GM12892 (cell line): Measurements from ENCODE around the gene NRXN3.

ENCODE experiments used
- POLR2A ChIP-seq: IDR thresholded peaks from 2 replicates; pipeline ENCODE4 v1.6.1; 2011; ENCODE audit warnings: low read depth, low read length, control low read depth
- POLR2AphosphoS5 ChIP-seq: IDR thresholded peaks from 2 replicates; pipeline ENCODE4 v1.6.1; 2011; ENCODE audit warnings: low read depth, low read length, control low read depth
- TAF1 ChIP-seq: IDR thresholded peaks from 2 replicates; pipeline ENCODE4 v1.6.1; 2011; ENCODE audit warnings: low read depth, mild to moderate bottlenecking, control low read depth, low read length, borderline replicate concordance

DNA sequence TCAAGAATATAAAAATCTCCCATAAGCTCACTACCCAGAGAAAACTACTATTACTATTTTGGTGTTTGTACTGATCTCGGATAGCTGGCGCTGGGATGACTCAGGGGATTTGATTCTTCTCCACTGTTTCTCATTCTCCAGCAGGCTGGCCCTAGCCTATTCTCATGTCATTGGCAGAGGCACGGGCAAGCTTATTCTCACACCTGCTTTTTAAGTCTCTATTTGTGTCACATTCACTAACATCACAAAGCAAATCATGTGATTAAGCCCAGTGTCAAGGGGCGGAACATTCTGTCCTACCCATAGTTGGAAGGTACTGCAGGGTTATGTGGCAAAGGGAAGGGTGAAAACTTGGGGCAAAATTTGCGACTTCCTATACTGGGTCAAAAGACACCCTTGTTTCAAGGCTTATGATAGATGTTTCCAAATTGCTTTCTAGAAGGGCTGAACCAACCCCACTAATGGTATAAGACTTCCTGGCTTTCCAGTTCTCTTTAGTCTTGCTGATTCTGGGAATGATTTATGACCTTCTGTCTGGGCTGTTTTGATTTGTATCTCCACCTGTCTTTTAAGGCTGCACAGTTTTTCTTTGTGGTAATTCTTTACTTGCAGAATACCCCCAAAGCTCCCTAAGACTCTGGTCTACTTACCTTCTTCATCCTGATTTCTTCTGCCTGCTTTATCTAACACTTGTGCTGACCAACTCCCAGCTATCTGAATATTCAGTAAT, 406.4 kb downstream of the NRXN3 start:
- TF ChIP-seq POLR2AphosphoS5, result no peak
- no peak for TF ChIP-seq TAF1
- TF ChIP-seq POLR2A, result no peak
